Measurements from ENCODE around the gene ADAM33. TPM values are rescaled to one million over a fixed set of nuclear protein-coding genes. Genes with fewer than 3 reads are reported as not detected.

Gene ADAM33
- total RNA-seq, 2 donors from 2014 or later = 18.2 to 38.3 TPM

DNA sequence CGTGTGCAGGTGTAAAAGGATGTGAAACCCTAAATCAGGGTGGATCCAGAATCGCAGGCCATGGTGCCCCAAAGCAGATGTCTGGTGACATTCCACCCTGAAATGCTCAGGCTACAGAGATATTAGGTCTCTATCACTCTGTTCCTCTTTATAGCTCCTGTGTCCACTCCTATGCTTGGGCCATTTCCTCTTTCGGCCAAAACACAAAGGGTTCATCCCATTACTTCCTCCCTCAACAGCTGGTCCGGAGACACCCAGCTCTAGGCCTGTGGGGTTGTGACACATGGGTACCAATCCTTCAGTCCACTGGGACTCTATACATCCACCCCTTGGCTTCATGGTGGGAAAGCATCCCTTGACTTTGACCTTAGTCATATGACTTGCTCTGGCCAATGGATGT is 32.3 kb upstream of the ADAM33 start:
- Histone ChIP-seq H3K4me1 (replicated peaks) (no peaks in the 10 kb centered on the region), H3K27me3 (replicated peaks; ENCODE audit: insufficient read depth) (no peaks in the 10 kb centered on the region), H3K9me3 (no peaks in the 10 kb centered on the region), H3K36me3 (no peaks in the 10 kb centered on the region), H3K4me3 (no peak overlapping the region), H3K27ac (no peak overlapping the region)
- WGBS = 98% methylated on average over 4 of the region's 4 CpGs
- DNase-seq (ENCODE audit: low spot score) = no peak
- TF ChIP-seq POLR2AphosphoS5 (IDR thresholded peaks at IDR 0.05) = no peak
- TF ChIP-seq, protein P1, sequence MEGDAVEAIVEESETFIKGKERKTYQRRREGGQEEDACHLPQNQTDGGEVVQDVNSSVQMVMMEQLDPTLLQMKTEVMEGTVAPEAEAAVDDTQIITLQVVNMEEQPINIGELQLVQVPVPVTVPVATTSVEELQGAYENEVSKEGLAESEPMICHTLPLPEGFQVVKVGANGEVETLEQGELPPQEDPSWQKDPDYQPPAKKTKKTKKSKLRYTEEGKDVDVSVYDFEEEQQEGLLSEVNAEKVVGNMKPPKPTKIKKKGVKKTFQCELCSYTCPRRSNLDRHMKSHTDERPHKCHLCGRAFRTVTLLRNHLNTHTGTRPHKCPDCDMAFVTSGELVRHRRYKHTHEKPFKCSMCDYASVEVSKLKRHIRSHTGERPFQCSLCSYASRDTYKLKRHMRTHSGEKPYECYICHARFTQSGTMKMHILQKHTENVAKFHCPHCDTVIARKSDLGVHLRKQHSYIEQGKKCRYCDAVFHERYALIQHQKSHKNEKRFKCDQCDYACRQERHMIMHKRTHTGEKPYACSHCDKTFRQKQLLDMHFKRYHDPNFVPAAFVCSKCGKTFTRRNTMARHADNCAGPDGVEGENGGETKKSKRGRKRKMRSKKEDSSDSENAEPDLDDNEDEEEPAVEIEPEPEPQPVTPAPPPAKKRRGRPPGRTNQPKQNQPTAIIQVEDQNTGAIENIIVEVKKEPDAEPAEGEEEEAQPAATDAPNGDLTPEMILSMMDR (IDR thresholded peaks at IDR 0.05) = no peak
- TF ChIP-seq POLR2A (IDR thresholded peaks at IDR 0.05) = no peak
- intact Hi-C loops (cut with DNase I) = loop anchor here (5.0 kb wide), 1 partner anchor 152 kb away; no protein-coding TSS in a partner anchor

DNA sequence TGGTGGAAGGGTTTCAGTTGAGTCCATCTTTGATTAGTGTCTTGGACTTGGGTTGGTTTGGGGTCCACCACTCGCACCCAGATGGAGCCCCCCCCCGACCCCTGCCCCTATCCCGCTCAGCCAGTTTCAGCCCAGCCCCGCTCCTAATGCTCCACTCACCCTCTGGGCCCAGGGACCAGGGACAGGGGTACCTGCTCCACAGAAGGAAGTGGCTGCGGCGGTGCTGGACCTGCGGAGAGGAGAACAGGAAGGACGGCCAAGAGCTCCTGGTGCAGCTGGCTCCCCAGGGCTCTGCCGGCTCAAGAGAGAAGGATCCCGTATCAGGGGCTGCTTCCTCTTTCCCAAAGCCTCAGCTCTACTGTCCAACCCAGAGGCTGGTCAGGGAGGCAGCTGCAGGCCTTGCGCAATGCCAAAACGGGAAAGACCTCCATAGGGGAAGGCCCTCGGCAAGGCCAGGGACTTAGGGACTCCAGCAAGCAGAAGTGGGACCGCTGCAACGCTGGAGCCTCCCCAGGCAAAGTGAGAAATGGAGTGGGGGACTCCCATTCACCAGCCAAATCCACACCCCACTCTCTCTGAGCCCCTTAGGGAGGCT is 30.6 kb upstream of the ADAM33 start, which contains the start of gene SIGLEC1:
Gene SIGLEC1, minus strand, starts transcription at position 322 of the 595 bp plus-strand sequence. CDS start 5,472 bp downstream, outside the sequence.
- Histone ChIP-seq H3K9me3 (no peaks in the 10 kb centered on the region), H3K27me3 (replicated peaks; ENCODE audit: insufficient read depth) (no peaks in the 10 kb centered on the region), H3K4me3 (no peak within 1 kb of the TSS), H3K4me1 (replicated peaks) (no peaks in the 10 kb centered on the region), H3K27ac (no peak within 1 kb of the TSS), H3K36me3 (no peaks in the 10 kb centered on the region)
- TF ChIP-seq, protein P1 (IDR thresholded peaks at IDR 0.05) = no peak
- TF ChIP-seq POLR2AphosphoS5 (IDR thresholded peaks at IDR 0.05) = no peak
- TF ChIP-seq POLR2A (IDR thresholded peaks at IDR 0.05) = no peak
- 82% methylated on average over 15 of the region's 15 CpGs for WGBS
- intact Hi-C loops (cut with DNase I) = loop anchor here (5.0 kb wide), 1 partner anchor 150 kb away; no protein-coding TSS in a partner anchor
- no peak for DNase-seq (ENCODE audit: low spot score)

DNA sequence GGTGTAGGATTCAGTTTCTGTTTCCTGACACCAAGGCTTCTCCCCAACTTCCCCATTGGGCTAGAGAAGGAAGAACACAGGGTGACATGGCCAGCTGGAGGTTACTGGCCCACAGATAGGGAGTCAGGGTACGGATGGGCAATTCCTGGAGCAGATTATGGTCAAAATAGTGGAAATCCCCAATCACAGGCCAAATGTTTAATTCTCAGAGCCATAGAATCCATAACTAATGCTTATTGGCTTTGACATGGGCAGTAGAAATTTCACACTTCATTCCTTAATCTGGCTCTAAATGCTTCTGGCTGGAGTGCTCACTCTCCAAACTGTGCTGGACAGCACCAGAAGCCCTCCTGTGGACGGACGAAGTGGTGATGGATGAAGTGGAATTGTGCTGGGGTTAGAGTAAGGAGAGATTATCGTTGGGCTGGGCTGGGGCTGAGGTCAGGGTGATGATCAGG is 29.7 kb upstream of the ADAM33 start:
- H3K4me3 ChIP-seq = no peak overlapping the region
- no peaks in the 10 kb centered on the region for H3K4me1 ChIP-seq (replicated peaks)
- H3K36me3 ChIP-seq = no peaks in the 10 kb centered on the region
- no peak overlapping the region for H3K27ac ChIP-seq
- TF ChIP-seq POLR2A (IDR thresholded peaks at IDR 0.05) (no peak), POLR2AphosphoS5 (IDR thresholded peaks at IDR 0.05) (no peak)
- TF ChIP-seq, protein P1 (IDR thresholded peaks at IDR 0.05) = no peak
- 71% methylated on average over 4 of the region's 4 CpGs for WGBS
- no peaks in the 10 kb centered on the region for H3K9me3 ChIP-seq
- intact Hi-C loops (cut with DNase I) = loop anchor here (2.0 to 5.0 kb wide), 2 partner anchors 35 to 149 kb away; no protein-coding TSS in a partner anchor
- DNase-seq (ENCODE audit: low spot score) = no peak
- no peaks in the 10 kb centered on the region for H3K27me3 ChIP-seq (replicated peaks; ENCODE audit: insufficient read depth)

DNA sequence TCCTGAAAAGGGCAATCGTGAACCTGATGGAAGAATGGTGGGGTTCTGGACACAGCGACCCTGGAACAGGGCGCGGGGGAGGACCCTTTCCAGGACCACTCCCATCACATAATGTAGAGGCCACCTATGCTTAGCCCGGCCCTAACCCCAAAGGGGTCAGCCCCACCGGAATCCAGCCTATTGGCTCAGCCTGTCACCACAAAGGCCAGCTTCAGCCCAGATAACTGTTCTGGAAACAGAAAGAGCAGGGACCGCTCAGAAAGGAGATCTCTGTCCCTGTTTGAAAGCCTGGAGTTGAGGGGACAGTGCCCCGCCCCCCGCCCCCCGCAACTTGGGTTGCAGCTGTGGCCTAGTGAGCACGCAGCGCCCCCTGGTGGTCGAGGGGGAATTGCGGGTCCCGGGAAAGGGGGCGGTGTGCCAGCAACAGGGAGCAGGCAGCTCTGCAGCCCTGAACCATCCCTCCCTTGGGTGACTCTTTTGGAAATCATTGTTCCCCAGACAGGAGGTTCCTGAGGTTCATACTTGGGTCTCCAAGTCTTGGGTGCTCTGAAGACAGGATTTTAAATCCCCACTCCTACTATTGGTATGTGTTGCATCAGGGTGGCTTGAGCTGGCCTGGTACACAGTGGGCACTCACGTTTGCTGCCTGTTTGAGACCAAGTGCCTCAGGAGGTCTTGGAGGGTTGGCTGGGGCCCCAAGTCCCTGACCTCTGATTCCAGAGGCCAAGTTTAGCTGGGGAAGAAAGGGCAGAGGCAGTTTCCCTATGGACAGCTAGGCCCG is 29.1 kb upstream of the ADAM33 start:
- H3K4me3 ChIP-seq = no peak overlapping the region

More for the DNA sequence above, 29.1 kb upstream of the ADAM33 start:
- 24% methylated on average over 14 of the region's 18 CpGs for WGBS
- Histone ChIP-seq H3K9me3 (no peaks in the 10 kb centered on the region), H3K36me3 (no peaks in the 10 kb centered on the region), H3K27me3 (replicated peaks; ENCODE audit: insufficient read depth) (no peaks in the 10 kb centered on the region), H3K27ac (no peak overlapping the region), H3K4me1 (replicated peaks) (no peaks in the 10 kb centered on the region)
- peak; percentile 44 for DNase-seq (ENCODE audit: low spot score)
- TF ChIP-seq POLR2A (IDR thresholded peaks at IDR 0.05) = no peak
- TF ChIP-seq POLR2AphosphoS5 (IDR thresholded peaks at IDR 0.05) = peak; percentile 8
- TF ChIP-seq, protein P1 (IDR thresholded peaks at IDR 0.05) = peak; percentile 84 to 99 (median 90)
- intact Hi-C loops (cut with DNase I) = loop anchor here (2.0 to 5.0 kb wide), 2 partner anchors 34 to 149 kb away; no protein-coding TSS in a partner anchor
